SU-DHL-6 (cell line): Measurements from ENCODE around the gene MIGA2.

ENCODE experiments used
- H2AFZ ChIP-seq: fragments of 200-600 bp; sonication (generic); 2 replicates; pipeline ENCODE4 v1.6.1; 2014; ENCODE audit warnings: low read depth, mild to moderate bottlenecking, moderate library complexity, mixed read lengths, antibody characterized with exemption, low read length; ENCODE audit not compliant: severe bottlenecking
- H3F3A ChIP-seq: fragments of 200-600 bp; shearing (Covaris generic); 2 replicates; pipeline ENCODE4 v1.6.0; 2016; ENCODE audit warnings: antibody characterized with exemption, mild to moderate bottlenecking; ENCODE audit not compliant: insufficient read depth
- H3K27ac ChIP-seq: fragments of 200-600 bp; sonication (generic); 2 replicates; pipeline ENCODE4 v1.5.1; 2016; ENCODE audit warnings: low read depth, mild to moderate bottlenecking, low read length, moderate library complexity, mixed read lengths
- H3K27me3 ChIP-seq: fragments of 200-600 bp; sonication (generic), shearing (Covaris generic); 2 replicates; pipeline ENCODE4 v1.6.0; 2014; ENCODE audit warnings: mild to moderate bottlenecking, low read length
- H3K36me3 ChIP-seq: fragments of 200-600 bp; sonication (generic); 2 replicates; pipeline ENCODE4 v1.6.1; 2014; ENCODE audit warnings: mild to moderate bottlenecking, low read length, mixed read lengths
- H3K4me2 ChIP-seq: fragments of 300-600, 200-600 bp; shearing (Covaris generic), sonication (generic); 2 replicates; pipeline ENCODE4 v1.6.0; 2014; ENCODE audit warnings: low read length, low read depth, mild to moderate bottlenecking; ENCODE audit not compliant: poor library complexity, severe bottlenecking
- H3K4me3 ChIP-seq: fragments of 200-600 bp; sonication (generic); 2 replicates; pipeline ENCODE4 v1.5.1; 2014; ENCODE audit warnings: antibody characterized with exemption, low read length, mild to moderate bottlenecking, mixed read lengths; ENCODE audit not compliant: insufficient read depth, poor library complexity, severe bottlenecking
- H3K79me2 ChIP-seq: fragments of 200-600 bp; sonication (generic); 2 replicates; pipeline ENCODE4 v1.6.1; 2014; ENCODE audit warnings: mild to moderate bottlenecking, low read length, moderate library complexity; ENCODE audit not compliant: insufficient read depth
- H3K9ac ChIP-seq: fragments of 200-600 bp; sonication (generic); 2 replicates; pipeline ENCODE4 v1.7.0; 2014; ENCODE audit warnings: mild to moderate bottlenecking, low read length
- H3K9me2 ChIP-seq: fragments of 200-600 bp; sonication (generic); replicated peaks from 2 replicates; pipeline ENCODE4 v1.6.1; 2014; ENCODE audit warnings: low read length; ENCODE audit not compliant: insufficient read depth
- H3K9me3 ChIP-seq: fragments of 200-600 bp; sonication (generic); 2 replicates; pipeline ENCODE4 v1.6.1; 2014; ENCODE audit warnings: low read length, mixed read lengths; ENCODE audit not compliant: insufficient read depth
- H4K20me1 ChIP-seq: fragments of 200-600 bp; sonication (generic); 2 replicates; pipeline ENCODE4 v1.6.1; 2014; ENCODE audit warnings: low read depth, mild to moderate bottlenecking, antibody characterized with exemption, low read length, moderate library complexity, mixed read lengths
- CTCF ChIP-seq: fragments of 200-600 bp; sonication (generic); IDR thresholded peaks from one replicate; pipeline ENCODE4 v1.5.1; 2017; ENCODE audit warnings: antibody characterized with exemption, mild to moderate bottlenecking, low read length, moderate library complexity; ENCODE audit not compliant: insufficient read depth, poor library complexity, severe bottlenecking
- EZH2phosphoT487 ChIP-seq: fragments of 200-600 bp; sonication (generic), shearing (Covaris generic); conservative IDR thresholded peaks from 2 replicates; pipeline ENCODE4 v1.6.1; 2018; ENCODE audit warnings: mild to moderate bottlenecking, antibody characterized with exemption, low read length, moderate library complexity, mixed read lengths

The MIGA2 gene

GRCh38 chr9:129060991-129061390 lies 24.6 kb downstream of the MIGA2 start:
- Histone ChIP-seq H3K9ac (no peak overlapping the region), H4K20me1 (no peaks in the 10 kb centered on the region), H3K27me3 (no peaks in the 10 kb centered on the region), H3K36me3 (no peaks in the 10 kb centered on the region), H2AFZ (no peak overlapping the region), H3K9me3 (no peaks in the 10 kb centered on the region), H3K27ac (no peak overlapping the region), H3K4me3 (no peak overlapping the region), H3K4me2 (no peak overlapping the region), H3K79me2 (no peaks in the 10 kb centered on the region), H3K9me2 (no peaks in the 10 kb centered on the region), H3F3A (no peaks in the 10 kb centered on the region)
- TF ChIP-seq CTCF (no peak), EZH2phosphoT487 (no peak)

- no peak overlapping the region for H3K4me3 ChIP-seq
- H3K9ac ChIP-seq = no peak overlapping the region
- H3K36me3 ChIP-seq = no peaks in the 10 kb centered on the region
- H3K4me2 ChIP-seq = no peak overlapping the region
- H3K27me3 ChIP-seq = no peaks in the 10 kb centered on the region
- no peak overlapping the region for H2AFZ ChIP-seq
- H3K27ac ChIP-seq = no peak overlapping the region
- H3K9me2 ChIP-seq = no peaks in the 10 kb centered on the region
- no peaks in the 10 kb centered on the region for H3K9me3 ChIP-seq
- TF ChIP-seq EZH2phosphoT487 = no peak
- TF ChIP-seq CTCF = no peak
- H3F3A ChIP-seq = no peaks in the 10 kb centered on the region
- no peaks in the 10 kb centered on the region for H3K79me2 ChIP-seq
- no peaks in the 10 kb centered on the region for H4K20me1 ChIP-seq
These were observed 26.6 kb downstream of the MIGA2 start for GRCh38 chr9:129063061-129063460.

GRCh38 chr9:129064499-129064908 lies 28.1 kb downstream of the MIGA2 start:
- no peak overlapping the region for H3K27ac ChIP-seq
- no peaks in the 10 kb centered on the region for H3K79me2 ChIP-seq
- H3K27me3 ChIP-seq = no peaks in the 10 kb centered on the region
- H2AFZ ChIP-seq = no peak overlapping the region
- no peaks in the 10 kb centered on the region for H3K36me3 ChIP-seq
- no peaks in the 10 kb centered on the region for H3F3A ChIP-seq
- no peaks in the 10 kb centered on the region for H3K9me2 ChIP-seq
- no peak overlapping the region for H3K9ac ChIP-seq
- no peaks in the 10 kb centered on the region for H4K20me1 ChIP-seq
- H3K4me3 ChIP-seq = no peak overlapping the region
- H3K4me2 ChIP-seq = no peak overlapping the region
- TF ChIP-seq EZH2phosphoT487 = no peak
- TF ChIP-seq CTCF = no peak
- no peaks in the 10 kb centered on the region for H3K9me3 ChIP-seq
